ENCODE results near the gene FBXO34.

The FBXO34 gene

DNA sequence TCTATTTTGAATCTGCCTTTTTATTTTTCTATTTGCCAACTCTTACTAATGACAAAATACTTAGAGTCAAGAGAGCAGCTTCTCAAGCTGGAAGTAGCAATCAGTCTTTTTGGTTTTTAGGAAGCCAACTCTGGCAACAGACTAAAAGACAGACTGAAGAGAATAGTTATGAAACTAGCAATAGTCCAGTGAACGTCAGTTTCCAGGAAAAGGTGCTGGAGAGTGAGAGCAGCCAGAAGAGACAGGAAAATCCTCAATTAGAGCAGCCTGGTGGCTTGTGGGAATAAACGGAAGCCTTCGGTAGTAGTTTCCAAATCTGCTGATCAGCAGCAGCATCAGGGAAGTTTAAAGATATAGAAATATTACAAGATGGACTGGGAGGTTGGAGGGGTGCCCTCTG lies 113.3 kb downstream of the FBXO34 start:
- DNase-seq, result no peak

DNA sequence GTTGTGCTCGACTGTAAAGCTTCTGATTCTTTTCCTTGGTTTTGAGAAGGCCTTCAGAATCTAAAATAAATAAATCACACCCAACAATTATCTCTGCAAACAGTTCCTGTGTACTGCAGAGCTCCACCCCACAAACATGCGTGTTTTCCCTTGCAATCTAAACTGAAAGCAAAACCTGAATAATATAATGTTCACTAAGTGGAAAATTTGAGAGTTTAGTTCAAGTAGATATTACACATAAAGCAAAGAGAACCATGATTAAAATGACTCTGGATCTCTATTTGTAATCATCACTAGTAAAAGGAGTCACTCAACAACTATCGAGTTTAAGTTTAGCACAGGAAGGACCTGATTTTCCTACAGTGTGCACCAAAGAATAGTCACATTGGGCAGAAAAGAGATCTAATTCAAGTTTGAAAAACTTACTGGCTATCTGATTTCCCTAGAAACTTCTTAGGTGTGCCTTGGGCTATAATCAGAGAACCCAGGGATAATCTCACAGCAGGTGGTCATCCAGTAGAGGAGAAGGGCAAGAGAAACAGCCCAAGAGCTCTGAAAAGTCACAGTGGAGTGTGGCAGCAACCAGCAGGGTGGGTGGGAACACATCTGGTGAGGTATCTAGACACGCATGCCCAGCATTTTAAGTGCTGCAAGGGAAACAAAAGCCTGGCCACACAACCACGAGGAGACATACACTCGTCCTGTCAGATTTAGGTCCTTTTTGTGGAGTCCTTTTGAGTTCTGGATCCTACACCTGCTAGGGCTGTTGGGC lies 115.0 kb downstream of the FBXO34 start:
- DNase-seq, result no peak

DNA sequence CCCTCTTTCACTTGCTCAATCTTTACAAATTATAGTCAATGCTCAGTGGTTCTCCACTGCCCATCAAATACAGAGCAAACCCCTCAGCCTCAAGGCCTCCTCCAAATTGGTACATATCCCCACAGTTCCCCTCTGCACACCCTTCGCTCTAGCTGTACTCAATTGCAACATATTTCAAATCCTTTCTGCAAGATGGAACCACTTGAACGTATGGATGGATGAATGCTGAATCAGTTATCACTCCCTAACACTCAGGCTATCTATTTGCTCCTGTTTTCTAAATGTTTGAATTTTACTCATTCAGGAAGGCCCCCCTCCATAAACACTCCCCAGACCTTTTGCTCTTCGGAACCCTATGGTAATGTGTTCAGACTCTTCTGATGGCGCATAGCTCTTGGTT lies 115.9 kb downstream of the FBXO34 start:
- DNase-seq, result no peak

DNA sequence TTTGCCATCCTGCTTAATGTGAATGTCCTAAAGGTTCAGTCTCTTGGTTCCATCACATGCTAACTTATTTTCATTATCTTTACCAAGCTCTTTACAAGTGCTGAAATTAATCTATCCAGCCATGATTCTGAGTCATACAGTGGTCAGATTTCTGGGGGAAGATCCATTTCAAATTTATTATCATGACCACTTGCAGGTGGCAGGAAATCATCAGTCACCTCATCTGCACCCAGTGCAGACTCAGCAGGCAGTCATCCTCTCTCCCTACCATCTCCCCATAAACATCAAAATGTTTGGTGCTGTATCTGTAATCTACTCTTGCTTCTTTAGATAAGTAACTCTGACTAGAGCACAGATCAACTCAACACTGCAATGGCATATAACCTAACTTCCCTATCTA lies 116.9 kb downstream of the FBXO34 start:
- no peak for DNase-seq

DNA sequence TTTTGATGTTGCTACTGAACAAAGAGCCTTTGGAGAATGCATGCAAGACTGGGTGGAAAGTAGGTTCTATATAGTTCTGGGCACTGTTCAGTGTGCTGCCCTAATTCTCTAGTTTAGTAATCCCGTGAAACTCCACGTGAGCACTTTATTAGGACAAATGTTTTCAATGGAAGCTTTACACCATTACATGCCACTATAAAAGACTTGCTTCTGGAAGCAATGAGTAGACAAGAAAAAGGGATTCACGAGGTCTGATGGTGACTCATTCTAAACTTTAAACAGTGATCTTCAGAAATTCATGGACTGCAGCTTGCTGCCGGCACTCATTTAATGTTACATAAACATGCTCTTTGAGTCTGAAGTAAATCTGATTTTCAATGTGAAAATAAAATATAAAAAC lies 118.1 kb downstream of the FBXO34 start:
- DNase-seq, result no peak

DNA sequence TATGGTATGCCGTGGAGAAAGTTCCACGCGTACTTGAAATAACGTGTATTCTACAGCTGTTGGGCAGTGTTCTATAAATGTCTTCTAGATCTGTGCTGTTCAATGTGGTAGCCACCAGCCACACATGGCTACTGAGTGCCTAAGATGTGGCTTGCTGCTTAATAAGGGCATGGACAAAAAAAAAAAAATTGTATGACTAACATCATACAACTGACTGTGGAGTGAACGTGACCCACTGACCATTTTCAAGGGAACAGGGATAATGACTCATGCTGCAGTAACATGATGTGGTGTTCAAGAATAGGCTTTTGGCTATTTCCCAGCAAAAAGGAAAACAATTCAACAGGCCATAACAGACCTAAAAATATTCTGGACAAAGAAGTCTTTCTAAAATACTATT lies 127.5 kb downstream of the FBXO34 start:
- DNase-seq, result no peak

DNA sequence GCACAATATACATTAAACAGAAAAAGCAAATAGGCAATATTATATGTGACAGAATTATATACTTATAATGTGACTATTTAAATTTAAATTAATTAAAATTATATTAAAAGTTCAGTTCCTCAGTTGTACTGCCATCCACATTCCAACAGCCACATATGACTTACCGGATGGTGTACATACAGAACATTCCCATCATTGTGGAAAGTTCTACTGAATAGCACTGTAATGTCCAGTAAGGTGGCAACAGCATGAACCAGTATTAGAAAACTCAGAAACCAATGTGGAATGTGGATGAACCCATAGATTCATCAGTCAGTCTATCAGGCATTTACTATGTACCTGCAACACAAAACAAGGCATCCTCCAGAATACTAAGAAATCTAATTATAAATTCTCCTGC lies 128.0 kb downstream of the FBXO34 start:
- no peak for DNase-seq

DNA sequence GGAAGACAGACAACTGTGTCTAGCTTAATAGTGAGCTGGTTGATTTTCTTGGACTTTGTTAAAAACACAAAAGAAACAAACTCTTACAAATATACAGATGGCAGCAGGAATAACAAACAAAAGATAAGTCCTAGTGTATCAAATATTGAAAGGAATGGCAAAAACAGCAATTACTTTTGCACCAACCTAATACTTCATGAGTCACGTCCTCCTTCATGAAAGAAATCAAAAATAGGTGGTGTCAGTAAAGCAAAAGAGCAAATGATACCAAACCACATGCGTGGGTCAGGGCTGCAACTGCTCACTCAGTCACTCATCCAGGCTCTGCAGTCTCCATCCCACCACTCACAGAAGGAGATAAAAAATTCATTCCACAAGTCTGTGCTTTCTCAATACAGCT lies 128.6 kb downstream of the FBXO34 start:
- DNase-seq, result no peak

DNA sequence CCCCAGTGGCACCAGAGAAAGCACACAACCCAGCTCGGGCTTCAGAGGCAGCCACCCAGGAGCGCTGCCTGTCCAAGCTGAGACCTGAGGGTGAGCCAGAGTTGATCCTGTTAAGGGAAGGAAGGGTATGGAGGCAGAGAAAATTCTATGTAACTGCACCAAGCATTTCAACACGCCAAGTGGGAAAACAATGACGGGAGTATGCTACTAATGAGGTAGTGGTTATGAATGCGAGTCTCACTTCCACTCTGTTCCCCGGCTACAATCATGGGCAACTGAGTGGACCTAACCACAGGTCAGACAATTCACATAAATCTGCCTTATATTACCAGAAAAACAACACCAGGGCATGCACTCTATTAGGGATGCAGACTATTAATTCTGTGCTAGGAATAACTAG lies 130.5 kb downstream of the FBXO34 start:
- no peak for DNase-seq

All from NCI-H345 (cell line).